Measurements from ENCODE around the gene PRR23C. TPM values are rescaled to one million over a fixed set of nuclear protein-coding genes. Genes with fewer than 3 reads are reported as not detected.

PRR23C gene
- total RNA-seq, 2 experiments from 2014 or later: not detected

DNA sequence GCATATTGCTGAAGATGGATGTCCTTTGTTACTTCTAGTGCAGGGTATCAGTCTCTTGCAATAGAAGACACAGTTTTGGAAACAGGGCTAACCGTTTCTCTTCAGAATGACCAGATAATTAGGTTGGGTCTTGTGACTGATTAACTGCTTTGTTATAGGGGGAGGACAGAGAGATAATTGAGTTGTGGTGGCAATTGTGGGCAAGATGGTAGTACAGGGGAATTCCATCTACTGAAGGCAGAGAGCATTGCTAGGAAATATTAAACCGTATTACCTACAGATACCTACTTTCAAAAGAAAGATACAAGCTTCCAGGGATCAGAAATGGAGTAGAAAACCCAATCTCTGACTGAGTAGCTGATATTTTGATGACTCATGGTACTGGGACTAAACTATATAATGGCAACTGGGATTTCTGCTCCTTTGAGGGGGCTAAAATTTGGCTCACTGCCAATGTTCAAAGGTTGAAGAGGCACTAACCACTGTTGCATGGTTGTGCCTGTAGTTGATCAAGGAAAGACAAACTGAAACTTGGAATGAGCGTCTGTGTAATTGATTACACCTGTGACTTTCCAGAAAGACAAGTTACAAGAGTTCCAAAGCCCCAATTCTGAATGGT lies 28.2 kb downstream of the PRR23C start:
- H2AFZ ChIP-seq (ENCODE audit: low read length): no peak overlapping the region
- H3K4me1 ChIP-seq (ENCODE audit: insufficient read depth, low read length, poor library complexity, severe bottlenecking): no peaks in the 10 kb centered on the region
- H3K9me3 ChIP-seq (ENCODE audit: low read length): no peaks in the 10 kb centered on the region
- intact Hi-C loops (cut with micrococcal nuclease; ENCODE audit: unreplicated experiment): no loop called here
- no peak overlapping the region for H3K4me2 ChIP-seq (ENCODE audit: low read length)
- no peaks in the 10 kb centered on the region for H4K20me1 ChIP-seq (ENCODE audit: insufficient read depth, low read length)
- CTCF ChIA-PET (ENCODE audit: unreplicated experiment): no interaction called here
- H3K9me2 ChIP-seq (ENCODE audit: insufficient read depth, low read length): no peaks in the 10 kb centered on the region
- DNase-seq (ENCODE audit: low spot score): no peak
- TF ChIP-seq, protein P1, sequence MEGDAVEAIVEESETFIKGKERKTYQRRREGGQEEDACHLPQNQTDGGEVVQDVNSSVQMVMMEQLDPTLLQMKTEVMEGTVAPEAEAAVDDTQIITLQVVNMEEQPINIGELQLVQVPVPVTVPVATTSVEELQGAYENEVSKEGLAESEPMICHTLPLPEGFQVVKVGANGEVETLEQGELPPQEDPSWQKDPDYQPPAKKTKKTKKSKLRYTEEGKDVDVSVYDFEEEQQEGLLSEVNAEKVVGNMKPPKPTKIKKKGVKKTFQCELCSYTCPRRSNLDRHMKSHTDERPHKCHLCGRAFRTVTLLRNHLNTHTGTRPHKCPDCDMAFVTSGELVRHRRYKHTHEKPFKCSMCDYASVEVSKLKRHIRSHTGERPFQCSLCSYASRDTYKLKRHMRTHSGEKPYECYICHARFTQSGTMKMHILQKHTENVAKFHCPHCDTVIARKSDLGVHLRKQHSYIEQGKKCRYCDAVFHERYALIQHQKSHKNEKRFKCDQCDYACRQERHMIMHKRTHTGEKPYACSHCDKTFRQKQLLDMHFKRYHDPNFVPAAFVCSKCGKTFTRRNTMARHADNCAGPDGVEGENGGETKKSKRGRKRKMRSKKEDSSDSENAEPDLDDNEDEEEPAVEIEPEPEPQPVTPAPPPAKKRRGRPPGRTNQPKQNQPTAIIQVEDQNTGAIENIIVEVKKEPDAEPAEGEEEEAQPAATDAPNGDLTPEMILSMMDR (conservative IDR thresholded peaks at IDR 0.05; ENCODE audit: low read length): no peak
- no peak for TF ChIP-seq EZH2phosphoT487 (IDR thresholded peaks at IDR 0.05; ENCODE audit: borderline replicate concordance, low read depth, low read length)
- H3K27ac ChIP-seq (ENCODE audit: low read depth, low read length, poor library complexity, severe bottlenecking): no peak overlapping the region
- H3K79me2 ChIP-seq (ENCODE audit: insufficient read depth, low read depth, low read length): no peaks in the 10 kb centered on the region
- H3K4me3 ChIP-seq (ENCODE audit: low read depth, low read length, poor library complexity, severe bottlenecking): no peak overlapping the region
- POLR2A ChIA-PET: no interaction called here
- H3K36me3 ChIP-seq (ENCODE audit: insufficient read depth, low read length): no peaks in the 10 kb centered on the region
- no TSS peak for BruUV-seq (replicated peaks)

DNA sequence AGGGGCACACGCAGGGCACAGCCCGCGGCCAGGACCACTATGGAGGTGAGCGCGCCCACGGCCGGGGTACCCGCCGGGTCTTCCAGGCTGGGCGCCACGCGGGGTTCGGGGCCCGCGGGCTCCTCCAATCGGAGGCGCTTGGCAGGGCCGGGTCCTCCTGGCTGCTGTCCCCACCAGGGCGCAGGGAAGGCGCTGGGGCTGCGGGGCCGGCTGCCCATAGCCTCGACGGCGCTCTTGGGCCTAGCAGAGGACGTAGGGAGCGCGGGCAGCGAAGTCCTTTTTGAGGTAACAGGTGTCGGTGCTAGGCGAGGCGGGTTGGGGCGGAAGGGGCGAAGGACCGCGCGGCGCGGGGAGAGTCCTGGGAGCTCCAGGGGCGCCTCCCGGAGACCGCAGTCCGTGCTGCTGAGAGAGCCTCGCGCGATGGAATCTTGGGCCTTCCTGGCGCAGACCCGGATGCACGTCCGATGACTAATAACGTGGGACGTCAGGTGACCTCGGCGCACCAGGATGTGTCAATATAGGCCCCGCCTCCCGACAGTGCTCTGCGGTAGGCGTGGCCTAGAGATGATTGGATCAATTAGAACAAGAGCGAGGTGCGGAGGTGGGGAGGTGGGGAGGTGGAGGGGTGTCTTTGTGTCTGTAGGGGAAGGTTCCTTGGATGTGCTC lies 38.5 kb downstream of the PRR23C start, which contains the start of gene PRR23A:
Gene PRR23A, minus strand, starts transcription at position 218 of the 666 bp plus-strand sequence. Its CDS starts 0 bp downstream, at position 218.
- no peak for DNase-seq (ENCODE audit: low spot score)
- H3K79me2 ChIP-seq (ENCODE audit: insufficient read depth, low read depth, low read length): no peaks in the 10 kb centered on the region
- ChIA-PET POLR2A (no interaction called here), CTCF (ENCODE audit: unreplicated experiment) (no interaction called here)
- H3K4me3 ChIP-seq (ENCODE audit: low read depth, low read length, poor library complexity, severe bottlenecking): no peak within 1 kb of the TSS
- no peaks in the 10 kb centered on the region for H3K36me3 ChIP-seq (ENCODE audit: insufficient read depth, low read length)
- TF ChIP-seq EZH2phosphoT487 (IDR thresholded peaks at IDR 0.05; ENCODE audit: borderline replicate concordance, low read depth, low read length): no peak
- TF ChIP-seq, protein P1 (conservative IDR thresholded peaks at IDR 0.05; ENCODE audit: low read length): no peak
- no peaks in the 10 kb centered on the region for H3K4me1 ChIP-seq (ENCODE audit: insufficient read depth, low read length, poor library complexity, severe bottlenecking)
- no peaks in the 10 kb centered on the region for H3K9me3 ChIP-seq (ENCODE audit: low read length)
- no peaks in the 10 kb centered on the region for H4K20me1 ChIP-seq (ENCODE audit: insufficient read depth, low read length)
- H3K27ac ChIP-seq (ENCODE audit: low read depth, low read length, poor library complexity, severe bottlenecking): no peak within 1 kb of the TSS
- no peaks in the 10 kb centered on the region for H3K9me2 ChIP-seq (ENCODE audit: insufficient read depth, low read length)
- H3K4me2 ChIP-seq (ENCODE audit: low read length): no peak within 1 kb of the TSS
- no peak within 1 kb of the TSS for H2AFZ ChIP-seq (ENCODE audit: low read length)
- BruUV-seq (replicated peaks): no TSS peak
- intact Hi-C loops (cut with micrococcal nuclease; ENCODE audit: unreplicated experiment): no loop called here

DNA sequence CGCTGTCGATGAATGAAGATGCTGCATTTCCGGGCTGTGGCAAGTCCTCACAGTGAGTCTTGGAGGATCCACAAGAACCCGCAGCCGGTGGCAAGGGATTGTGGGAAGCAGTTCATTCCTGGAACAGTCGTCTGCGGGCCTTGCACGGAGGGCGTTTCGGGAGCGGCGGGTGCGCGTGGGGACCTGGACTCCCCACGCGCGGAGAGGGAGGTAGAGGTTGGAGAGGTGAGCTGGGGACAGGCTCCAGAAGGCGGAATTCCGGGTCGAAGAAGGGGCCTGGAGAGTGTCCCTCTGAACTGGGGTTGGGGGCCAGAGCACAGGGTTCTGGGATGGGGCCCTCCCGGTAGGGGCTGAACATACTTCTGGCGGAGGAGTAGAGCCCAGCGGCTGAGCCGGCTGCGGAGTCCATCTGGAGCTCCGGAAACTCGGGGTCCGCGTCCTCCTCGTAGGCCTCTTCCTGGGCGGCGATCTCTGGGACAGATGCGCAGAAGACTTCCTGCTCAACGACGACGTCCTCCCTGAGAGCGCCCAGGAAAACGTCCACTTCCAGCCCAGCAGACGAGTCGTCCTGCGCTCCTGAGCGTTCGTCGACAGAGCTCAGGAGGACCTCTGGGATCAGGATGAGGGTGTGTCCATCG lies 39.2 kb downstream of the PRR23C start:
- CTCF ChIA-PET (ENCODE audit: unreplicated experiment): no interaction called here
- H3K9me3 ChIP-seq (ENCODE audit: low read length): no peaks in the 10 kb centered on the region

More for the DNA sequence above, 39.2 kb downstream of the PRR23C start:
- H3K4me3 ChIP-seq (ENCODE audit: low read depth, low read length, poor library complexity, severe bottlenecking): no peak overlapping the region
- H3K9me2 ChIP-seq (ENCODE audit: insufficient read depth, low read length): no peaks in the 10 kb centered on the region
- intact Hi-C loops (cut with micrococcal nuclease; ENCODE audit: unreplicated experiment): no loop called here
- BruUV-seq (replicated peaks): no TSS peak
- no peaks in the 10 kb centered on the region for H4K20me1 ChIP-seq (ENCODE audit: insufficient read depth, low read length)
- H3K36me3 ChIP-seq (ENCODE audit: insufficient read depth, low read length): no peaks in the 10 kb centered on the region
- POLR2A ChIA-PET: no interaction called here
- no peak overlapping the region for H3K27ac ChIP-seq (ENCODE audit: low read depth, low read length, poor library complexity, severe bottlenecking)
- no peak overlapping the region for H2AFZ ChIP-seq (ENCODE audit: low read length)
- no peaks in the 10 kb centered on the region for H3K79me2 ChIP-seq (ENCODE audit: insufficient read depth, low read depth, low read length)
- H3K4me1 ChIP-seq (ENCODE audit: insufficient read depth, low read length, poor library complexity, severe bottlenecking): no peaks in the 10 kb centered on the region
- TF ChIP-seq, protein P1 (conservative IDR thresholded peaks at IDR 0.05; ENCODE audit: low read length): no peak
- no peak for TF ChIP-seq EZH2phosphoT487 (IDR thresholded peaks at IDR 0.05; ENCODE audit: borderline replicate concordance, low read depth, low read length)
- no peak overlapping the region for H3K4me2 ChIP-seq (ENCODE audit: low read length)
- DNase-seq (ENCODE audit: low spot score): no peak
